Embryonic facial prominence (tissue), 1 donor: ENCODE measurements around the gene KLHL26.

Source experiments
- DNase-seq: peaks from one replicate; pipeline ENCODE4 v3.0.0-alpha.2; 2016; ENCODE audit errors: extremely low spot score

The KLHL26 gene

GRCh38 chr19:18613589-18614234 is 23.1 kb upstream of the KLHL26 start:
- DNase-seq: no peak

- no peak for DNase-seq
Measured at GRCh38 chr19:18616023-18616422, 20.8 kb upstream of the KLHL26 start.

GRCh38 chr19:18617562-18617961 is 19.3 kb upstream of the KLHL26 start:
- DNase-seq: no peak

GRCh38 chr19:18618236-18618635 is 18.6 kb upstream of the KLHL26 start:
- DNase-seq: no peak

GRCh38 chr19:18620311-18620710 is 16.5 kb upstream of the KLHL26 start:
- DNase-seq: no peak

- DNase-seq: no peak
Measured at GRCh38 chr19:18620902-18621301, 15.9 kb upstream of the KLHL26 start.

GRCh38 chr19:18626906-18627305 is 9.9 kb upstream of the KLHL26 start:
- DNase-seq: no peak

GRCh38 chr19:18629166-18630088 is 7.4 kb upstream of the KLHL26 start:
- DNase-seq: no peak

GRCh38 chr19:18633321-18633720 is 3.5 kb upstream of the KLHL26 start:
- DNase-seq: no peak

GRCh38 chr19:18634612-18635297 is 2.1 kb upstream of the KLHL26 start:
- DNase-seq: no peak

- no peak for DNase-seq
Measured at GRCh38 chr19:18635831-18636182, 1.0 kb upstream of the KLHL26 start.

- DNase-seq: peak; percentile 89
Measured at GRCh38 chr19:18636183-18636968, 452 bp upstream of the KLHL26 start.

- DNase-seq: no peak
Measured at GRCh38 chr19:18637673-18638630, 1.1 kb downstream of the KLHL26 start.

GRCh38 chr19:18639706-18640243 is 2.9 kb downstream of the KLHL26 start:
- no peak for DNase-seq

- no peak for DNase-seq
Measured at GRCh38 chr19:18644196-18645034, 7.6 kb downstream of the KLHL26 start.

GRCh38 chr19:18645035-18645511 is 8.2 kb downstream of the KLHL26 start:
- no peak for DNase-seq

GRCh38 chr19:18646535-18647370 is 9.9 kb downstream of the KLHL26 start:
- DNase-seq: no peak

GRCh38 chr19:18647371-18647767 is 10.5 kb downstream of the KLHL26 start:
- no peak for DNase-seq
